Measurements from ENCODE around the gene UBA52. TPM values are rescaled to one million over a fixed set of nuclear protein-coding genes. Genes with fewer than 3 reads are reported as not detected.

UBA52 gene
- total and polyA plus RNA-seq, 2 of the 8 experiments (the other 6 are each of a cell fraction or from before 2014, with no cell fraction given): 1,340 to 5,409 TPM

DNA sequence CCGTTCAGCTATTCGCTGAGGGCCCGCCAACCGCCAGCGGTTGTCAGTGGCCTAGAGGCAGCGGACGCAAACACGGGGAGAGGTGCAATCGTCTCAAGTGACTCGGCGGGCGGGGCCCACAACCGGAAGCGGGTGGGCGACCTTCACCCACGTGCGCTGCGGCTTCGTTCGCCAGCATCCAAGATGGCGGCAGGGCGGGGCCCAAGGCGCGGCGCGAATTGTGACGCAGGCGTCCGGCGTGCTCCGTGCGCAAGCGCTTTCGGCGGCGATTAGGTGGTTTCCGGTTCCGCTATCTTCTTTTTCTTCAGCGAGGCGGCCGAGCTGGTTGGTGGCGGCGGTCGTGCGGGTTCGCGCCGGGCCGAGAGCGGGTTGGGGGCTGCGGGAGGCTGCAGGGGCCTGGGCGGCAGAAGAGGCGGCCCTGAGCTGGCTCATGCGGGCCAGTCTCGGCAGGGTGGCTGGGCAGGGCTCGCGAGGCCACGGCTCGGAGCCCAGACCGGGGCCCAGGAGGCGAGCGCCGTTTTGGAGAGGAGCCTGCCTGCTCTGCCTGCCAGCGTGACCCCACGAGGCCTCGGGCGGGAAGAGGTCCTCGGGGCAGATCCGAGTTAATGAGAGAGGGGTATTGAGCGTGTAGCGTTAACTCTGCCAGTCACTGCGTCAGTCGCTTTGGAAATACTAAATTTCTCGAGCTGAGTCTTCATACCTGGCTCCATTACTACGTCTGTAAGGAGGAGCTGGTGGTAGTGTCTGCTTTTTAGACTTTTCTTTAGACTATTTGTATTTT lies at the start of gene UBA52 (continued):
- TF ChIP-seq, protein P1, sequence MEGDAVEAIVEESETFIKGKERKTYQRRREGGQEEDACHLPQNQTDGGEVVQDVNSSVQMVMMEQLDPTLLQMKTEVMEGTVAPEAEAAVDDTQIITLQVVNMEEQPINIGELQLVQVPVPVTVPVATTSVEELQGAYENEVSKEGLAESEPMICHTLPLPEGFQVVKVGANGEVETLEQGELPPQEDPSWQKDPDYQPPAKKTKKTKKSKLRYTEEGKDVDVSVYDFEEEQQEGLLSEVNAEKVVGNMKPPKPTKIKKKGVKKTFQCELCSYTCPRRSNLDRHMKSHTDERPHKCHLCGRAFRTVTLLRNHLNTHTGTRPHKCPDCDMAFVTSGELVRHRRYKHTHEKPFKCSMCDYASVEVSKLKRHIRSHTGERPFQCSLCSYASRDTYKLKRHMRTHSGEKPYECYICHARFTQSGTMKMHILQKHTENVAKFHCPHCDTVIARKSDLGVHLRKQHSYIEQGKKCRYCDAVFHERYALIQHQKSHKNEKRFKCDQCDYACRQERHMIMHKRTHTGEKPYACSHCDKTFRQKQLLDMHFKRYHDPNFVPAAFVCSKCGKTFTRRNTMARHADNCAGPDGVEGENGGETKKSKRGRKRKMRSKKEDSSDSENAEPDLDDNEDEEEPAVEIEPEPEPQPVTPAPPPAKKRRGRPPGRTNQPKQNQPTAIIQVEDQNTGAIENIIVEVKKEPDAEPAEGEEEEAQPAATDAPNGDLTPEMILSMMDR (IDR thresholded peaks at IDR 0.05; ENCODE audit: control extremely low read depth in 1 of 3, insufficient read depth in 1 of 3, low read depth in 1 of 3, low read length in 3 of 3): peak in 1 of 3 experiments; percentile 15; a peak in 1 of 4 replicates
- TF ChIP-seq PHF8 (conservative IDR thresholded peaks at IDR 0.05; ENCODE audit: low read depth, low read length) (peak; percentile 93), TAF7 (optimal IDR thresholded peaks at IDR 0.05; ENCODE audit: borderline replicate concordance, low read depth, low read length) (peak; percentile 96), CREB1 (IDR thresholded peaks at IDR 0.05) (peak; percentile 99), KDM5A (IDR thresholded peaks at IDR 0.05; ENCODE audit: low read length) (no peak), HDAC2 (IDR thresholded peaks at IDR 0.05; ENCODE audit: borderline replicate concordance in 1 of 2, low read depth in 2 of 2, low read length in 2 of 2) (peak in 1 of 2 experiments; percentile 48; a peak in 1 of 4 replicates), KDM4A (IDR thresholded peaks at IDR 0.05; ENCODE audit: low read depth, low read length, severe bottlenecking) (no peak), RBBP5 (IDR thresholded peaks at IDR 0.05; ENCODE audit: borderline replicate concordance, low read depth, low read length) (no peak), EZH2 (IDR thresholded peaks at IDR 0.05; ENCODE audit: low read depth, low read length, severe bottlenecking) (no peak), POU5F1 (IDR thresholded peaks at IDR 0.05; ENCODE audit: low read depth, low read length) (no peak), CBX5 (IDR thresholded peaks at IDR 0.05; ENCODE audit: low read depth, low read length) (no peak), SP4 (IDR thresholded peaks at IDR 0.05; ENCODE audit: low read length) (0 out of 2 replicates have a peak, but pooled peaks have one; percentile 86), RXRA (IDR thresholded peaks at IDR 0.05; ENCODE audit: insufficient read depth, low read depth, low read length) (no peak), CHD2 (IDR thresholded peaks at IDR 0.05; ENCODE audit: low read length) (no peak), POLR2AphosphoS5 (IDR thresholded peaks at IDR 0.05; ENCODE audit: low read depth, low read length) (peak; percentile 84), EGR1 (IDR thresholded peaks at IDR 0.05; ENCODE audit: borderline replicate concordance, low read depth, low read length) (peak; percentile 25; the same call in 1 of the 2 replicates), MAX (IDR thresholded peaks at IDR 0.05) (peak; percentile 99), JUND (IDR thresholded peaks at IDR 0.05; ENCODE audit: low read length) (no peak), EP300 (IDR thresholded peaks at IDR 0.05; ENCODE audit: borderline replicate concordance in 1 of 2, low read depth in 2 of 2, low read length in 2 of 2) (no peak), CHD1 (IDR thresholded peaks at IDR 0.05; ENCODE audit: low read depth, low read length) (no peak), ZNF274 (IDR thresholded peaks at IDR 0.05; ENCODE audit: borderline replicate concordance, extremely low read depth, low read length) (no peak)
